GM23248 (cell line): ENCODE measurements around the gene ABHD4.

Experiments used
- EZH2 ChIP-seq: fragments of 200-600 bp; sonication (generic); IDR thresholded peaks from 2 replicates; pipeline ENCODE4 v1.6.1; 2018; ENCODE audit warnings: antibody characterized with exemption, mild to moderate bottlenecking; ENCODE audit not compliant: insufficient read depth, poor library complexity, severe bottlenecking
- EZH2phosphoT487 ChIP-seq: fragments of 200-600 bp; sonication (generic); IDR thresholded peaks from 2 replicates; pipeline ENCODE4 v1.6.1; 2018; ENCODE audit warnings: antibody characterized with exemption, moderate library complexity, mild to moderate bottlenecking, low read depth; ENCODE audit not compliant: insufficient read depth

- TF ChIP-seq EZH2phosphoT487 (no peak), EZH2 (no peak)
These were observed 41.8 kb upstream of the ABHD4 start for GRCh38 chr14:22556021-22556989.
